Muscle layer of duodenum (tissue), 2 donors: Measurements from ENCODE around the gene REL.
"Not testable (repeated sequence)": the region's sequence is repeated elsewhere in the genome, so short reads cannot be mapped to it uniquely, and the experiment has no call there.

Experiments
- H3K27ac ChIP-seq: one replicate; pipeline ENCODE4 v1.7.0; 2013; ENCODE audit warnings: mild to moderate bottlenecking, low read length
- H3K27me3 ChIP-seq: one replicate; pipeline ENCODE4 v1.7.0; 2013; ENCODE audit warnings: low read depth, mild to moderate bottlenecking, control low read depth, low read length
- H3K36me3 ChIP-seq, 2 donors: one replicate each; pipeline ENCODE4 v1.7.0; 2013; ENCODE audit warnings: low read length in 2 of 2, control low read depth in 1 of 2, mild to moderate bottlenecking in 1 of 2; ENCODE audit not compliant: insufficient read depth in 2 of 2, control insufficient read depth in 1 of 2
- H3K4me1 ChIP-seq, 2 donors: one replicate each; pipeline ENCODE4 v1.7.0; 2013; ENCODE audit warnings: low read length in 2 of 2, mild to moderate bottlenecking in 2 of 2, control low read depth in 1 of 2, moderate library complexity in 1 of 2; ENCODE audit not compliant: insufficient read depth in 2 of 2, control insufficient read depth in 1 of 2
- H3K4me3 ChIP-seq, 2 donors: one replicate each; pipeline ENCODE4 v1.7.0; 2013; ENCODE audit warnings: low read length in 2 of 2, low read depth in 1 of 2, mild to moderate bottlenecking in 1 of 2
- H3K9me3 ChIP-seq, 2 donors: one replicate each; pipeline ENCODE4 v1.7.0; 2013; ENCODE audit warnings: low read length in 2 of 2, control low read depth in 1 of 2, mild to moderate bottlenecking in 1 of 2; ENCODE audit not compliant: control insufficient read depth in 1 of 2
- donor health status: healthy.

The REL gene

DNA sequence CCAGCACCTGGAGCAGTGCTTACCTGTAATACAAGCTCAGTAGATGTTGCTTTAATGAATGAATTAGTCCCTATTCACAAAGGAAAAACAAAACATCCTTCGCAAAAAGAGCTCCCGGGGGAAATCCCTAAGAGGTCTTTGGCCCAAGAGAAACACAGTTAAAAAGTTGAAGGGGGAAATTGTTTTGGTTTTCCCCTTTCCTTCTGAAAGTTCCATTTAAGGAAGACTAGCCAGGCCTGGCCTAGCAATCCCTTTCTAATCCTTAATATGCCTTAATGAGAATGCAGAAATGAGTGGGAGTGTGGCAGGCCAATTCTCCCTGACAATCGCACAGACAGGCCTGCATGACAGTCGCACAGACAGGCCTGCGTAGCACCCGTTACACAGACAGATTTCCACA lies 33.5 kb upstream of the REL start:
- Histone ChIP-seq H3K36me3 (no peaks in the 10 kb centered on the region), H3K27ac (no peak overlapping the region), H3K27me3 (no peaks in the 10 kb centered on the region), H3K4me3 (no peak overlapping the region), H3K9me3 (no peaks in the 10 kb centered on the region), H3K4me1 (no peaks in the 10 kb centered on the region)

DNA sequence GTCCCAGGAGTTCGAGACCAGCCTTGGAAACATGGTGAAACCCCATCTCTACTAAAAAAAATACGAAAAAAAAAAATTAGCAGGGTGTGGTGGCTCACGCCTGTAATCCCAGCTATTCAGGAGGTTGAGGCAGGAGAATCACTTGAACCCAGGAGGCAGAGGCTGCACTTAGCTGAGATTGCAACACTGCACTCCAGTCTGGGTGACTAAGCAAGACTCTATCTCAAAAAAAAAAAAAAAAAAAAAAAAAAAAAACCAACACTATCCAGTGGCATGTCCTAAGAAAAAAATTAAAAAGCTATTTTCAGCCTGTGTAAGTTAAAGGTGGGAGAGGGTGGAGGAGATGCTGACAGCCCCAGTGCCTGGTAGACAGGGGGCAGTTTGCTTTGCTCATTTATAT lies 32.2 kb upstream of the REL start:
- Histone ChIP-seq H3K4me3 (no peak overlapping the region), H3K9me3 (no peaks in the 10 kb centered on the region), H3K27ac (no peak overlapping the region), H3K36me3 (no peaks in the 10 kb centered on the region), H3K4me1 (no peaks in the 10 kb centered on the region), H3K27me3 (no peaks in the 10 kb centered on the region)

DNA sequence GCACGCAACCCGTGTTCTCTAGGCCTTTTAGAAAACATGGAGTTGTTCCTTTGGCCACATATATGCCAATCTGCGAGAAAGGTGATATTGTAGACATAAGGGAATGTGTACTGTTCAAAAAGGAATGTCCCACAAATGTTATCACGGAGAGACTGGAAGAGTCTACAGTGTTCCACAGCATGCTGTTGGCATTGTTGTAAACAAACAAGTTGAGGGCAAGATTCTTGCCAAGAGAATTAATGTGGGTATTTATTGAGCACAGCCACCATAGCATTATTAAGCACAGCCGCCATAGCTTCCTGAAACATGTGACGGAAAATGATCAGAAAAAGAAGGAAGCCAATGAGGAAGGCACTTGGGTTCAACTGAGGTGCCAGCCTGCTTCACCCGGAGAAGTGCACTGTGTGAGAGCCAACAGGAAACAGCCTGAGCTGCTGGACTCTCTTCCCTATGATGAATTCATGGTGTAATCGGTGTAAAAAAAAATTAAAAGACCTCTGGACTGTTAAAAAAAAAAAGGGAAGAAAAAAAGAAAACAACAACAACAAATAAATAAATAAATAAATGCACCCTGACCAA lies 29.0 kb upstream of the REL start:
- H3K27ac ChIP-seq, result no peak overlapping the region
- no peaks in the 10 kb centered on the region for H3K4me1 ChIP-seq
- no peaks in the 10 kb centered on the region for H3K27me3 ChIP-seq
- no peak overlapping the region for H3K4me3 ChIP-seq
- no peaks in the 10 kb centered on the region for H3K9me3 ChIP-seq
- H3K36me3 ChIP-seq, result no peaks in the 10 kb centered on the region

DNA sequence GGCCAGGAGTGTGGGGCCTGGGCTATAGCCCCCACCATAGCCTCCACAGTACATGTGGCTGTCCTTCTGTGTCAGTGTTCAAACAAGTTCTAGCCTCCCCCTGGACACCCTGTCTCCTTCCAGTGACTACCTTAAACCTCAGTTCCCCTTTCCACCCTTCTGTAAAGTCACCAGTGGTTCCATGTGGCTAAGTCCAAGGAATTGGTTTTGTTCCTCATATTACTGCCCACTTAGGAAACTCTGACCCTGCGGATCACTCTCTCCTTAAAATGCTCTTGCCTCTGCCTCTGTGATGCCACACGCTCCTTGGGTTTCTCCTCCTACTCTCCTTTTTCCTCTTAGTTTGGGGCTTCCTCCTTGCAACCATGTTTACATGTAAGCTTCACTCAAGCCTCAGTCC lies 27.8 kb upstream of the REL start:
- Histone ChIP-seq H3K4me3 (no peak overlapping the region), H3K9me3 (no peaks in the 10 kb centered on the region), H3K4me1 (no peaks in the 10 kb centered on the region), H3K27me3 (no peaks in the 10 kb centered on the region), H3K36me3 (no peaks in the 10 kb centered on the region), H3K27ac (no peak overlapping the region)

DNA sequence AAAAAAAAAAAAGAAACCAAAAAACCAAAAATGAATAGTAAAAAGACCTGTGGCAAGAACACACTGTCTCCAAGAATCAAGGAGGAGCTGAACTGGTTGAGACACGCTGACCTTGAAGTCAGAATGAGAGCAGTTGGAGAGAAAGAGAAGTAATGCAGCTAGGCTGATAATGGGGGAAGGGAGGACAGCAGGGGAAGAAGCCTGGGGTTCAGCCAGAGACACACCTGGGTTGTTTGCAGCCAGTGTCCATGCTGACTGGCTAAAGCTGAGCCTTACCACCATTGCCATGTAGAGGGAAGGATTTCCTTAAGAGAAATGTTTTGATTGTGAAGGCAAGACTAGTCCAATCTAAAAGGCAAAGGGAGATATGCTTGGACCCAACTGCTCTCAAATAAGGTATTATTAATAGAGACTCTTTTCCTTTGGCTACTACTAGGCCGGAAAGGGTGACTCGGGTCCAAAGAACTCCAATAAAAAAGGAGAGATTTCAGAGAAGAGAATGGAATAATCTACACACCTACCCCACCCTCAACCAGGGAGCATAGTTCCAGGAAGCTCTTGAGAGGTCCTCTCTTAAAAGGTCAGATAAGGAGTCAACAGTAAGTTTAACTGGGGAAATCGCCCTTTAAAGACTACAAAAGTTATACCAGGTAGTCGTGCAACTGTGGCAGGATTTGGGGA lies 25.2 kb upstream of the REL start:
- Histone ChIP-seq H3K4me1 (no peaks in the 10 kb centered on the region), H3K27ac (no peak overlapping the region), H3K27me3 (no peaks in the 10 kb centered on the region), H3K9me3 (no peaks in the 10 kb centered on the region), H3K36me3 (no peaks in the 10 kb centered on the region), H3K4me3 (no peak overlapping the region)

DNA sequence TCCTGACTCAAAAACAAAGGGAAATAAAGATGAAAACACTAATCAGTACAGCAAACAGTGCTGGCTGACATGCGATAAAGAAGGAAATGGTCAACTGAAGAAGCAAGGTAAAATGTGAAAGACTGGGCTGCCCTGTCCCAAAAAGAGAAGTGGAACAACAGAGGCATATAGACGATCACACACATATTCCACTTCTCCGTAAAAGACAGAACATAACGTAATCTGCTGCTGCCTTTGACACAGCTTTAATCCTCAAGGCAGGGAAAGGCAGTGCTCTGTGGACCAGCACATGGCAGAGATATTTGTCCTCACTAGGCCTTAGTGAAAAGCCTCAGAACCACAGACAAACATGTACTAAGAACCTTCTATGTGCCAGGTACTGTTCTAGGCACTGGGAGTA lies 24.3 kb upstream of the REL start:
- Histone ChIP-seq H3K4me3 (no peak overlapping the region), H3K4me1 (no peaks in the 10 kb centered on the region), H3K27me3 (no peaks in the 10 kb centered on the region), H3K27ac (no peak overlapping the region), H3K36me3 (no peaks in the 10 kb centered on the region), H3K9me3 (no peaks in the 10 kb centered on the region)

DNA sequence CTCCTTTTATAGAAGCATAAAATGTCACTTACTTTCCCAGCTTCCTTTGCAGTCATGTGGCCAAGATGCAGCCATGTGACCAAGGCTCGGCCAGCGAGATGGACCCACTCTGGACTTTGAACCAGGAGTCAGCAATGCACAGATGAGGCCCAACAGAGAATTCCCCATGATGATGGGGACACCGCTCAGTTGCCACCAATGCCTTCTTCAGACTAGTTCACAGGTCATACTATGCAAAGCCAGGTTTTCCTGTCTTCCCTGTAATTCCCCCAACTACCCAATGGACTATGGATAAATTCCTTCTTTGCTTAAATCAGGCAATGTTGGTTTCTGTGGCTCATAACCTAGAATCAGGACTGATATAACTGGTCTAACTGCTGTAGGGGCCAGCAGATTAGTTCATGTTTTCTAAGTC lies 22.5 kb upstream of the REL start:
- Histone ChIP-seq H3K27ac (no peak overlapping the region), H3K4me3 (no peak overlapping the region), H3K36me3 (no peaks in the 10 kb centered on the region), H3K27me3 (no peaks in the 10 kb centered on the region), H3K4me1 (no peaks in the 10 kb centered on the region), H3K9me3 (no peaks in the 10 kb centered on the region)

DNA sequence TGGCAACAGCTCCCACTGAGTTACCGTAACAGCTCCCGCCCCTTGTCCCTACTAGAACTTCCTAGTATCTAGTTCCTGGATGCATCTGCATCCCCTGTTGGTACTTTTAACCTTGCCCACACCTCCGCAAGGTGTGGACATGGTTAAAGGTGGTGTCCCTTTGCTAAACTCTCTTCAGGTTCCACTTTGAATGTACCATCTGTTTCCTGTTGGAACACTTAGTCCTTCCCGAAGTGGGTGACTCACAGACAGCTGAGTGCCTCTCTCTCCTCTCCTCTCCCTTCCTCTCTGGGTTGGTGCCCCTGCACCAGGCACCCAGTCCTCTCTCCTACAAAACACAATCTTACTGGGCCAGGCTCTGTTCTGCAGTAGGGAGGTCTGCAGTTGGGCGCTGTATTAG lies 19.6 kb upstream of the REL start:
- no peak overlapping the region for H3K27ac ChIP-seq
- H3K4me1 ChIP-seq, result no peaks in the 10 kb centered on the region
- no peaks in the 10 kb centered on the region for H3K27me3 ChIP-seq
- H3K4me3 ChIP-seq, result no peak overlapping the region
- no peaks in the 10 kb centered on the region for H3K9me3 ChIP-seq
- no peaks in the 10 kb centered on the region for H3K36me3 ChIP-seq

DNA sequence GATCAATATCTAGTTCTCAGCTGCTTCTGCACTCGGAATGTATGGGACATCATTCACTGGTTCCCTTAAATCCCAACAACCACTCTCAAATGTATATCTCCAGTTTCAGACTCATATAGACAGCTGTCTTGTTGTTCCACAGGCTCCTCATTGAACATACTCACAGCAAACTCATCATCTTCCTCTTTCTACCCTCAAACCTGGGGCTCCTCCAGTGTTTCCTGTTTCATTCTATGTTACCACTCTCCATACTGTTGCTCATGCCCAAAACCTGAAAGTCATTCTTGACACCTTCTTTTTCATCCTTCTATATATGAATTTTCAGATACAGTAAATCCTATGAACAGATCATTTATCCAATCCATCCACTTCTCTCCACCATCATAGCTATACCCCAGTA lies 18.7 kb upstream of the REL start:
- Histone ChIP-seq H3K36me3 (no peaks in the 10 kb centered on the region), H3K27ac (no peak overlapping the region), H3K4me3 (no peak overlapping the region), H3K27me3 (no peaks in the 10 kb centered on the region), H3K9me3 (no peaks in the 10 kb centered on the region), H3K4me1 (no peaks in the 10 kb centered on the region)

DNA sequence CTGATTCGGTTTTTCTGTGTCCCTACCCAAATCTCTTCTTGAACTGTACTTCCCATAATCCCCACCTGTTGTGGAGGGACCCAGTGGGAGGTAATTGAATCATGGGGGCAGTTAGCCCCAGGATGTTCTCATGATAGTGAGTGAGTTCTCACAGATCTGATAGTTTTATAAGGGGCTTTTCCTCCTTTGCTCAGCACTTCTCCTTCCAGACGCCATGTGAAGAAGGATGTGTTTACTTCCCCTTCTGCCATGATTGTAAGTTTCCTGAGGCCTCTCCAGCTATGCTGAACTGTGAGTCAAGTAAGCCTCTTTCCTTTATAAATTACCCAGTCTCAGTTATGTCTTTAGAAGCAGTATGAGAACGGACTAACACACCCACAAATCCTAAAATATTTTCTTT lies 16.0 kb upstream of the REL start:
- not testable (repeated sequence) for H3K27ac ChIP-seq, H3K27me3 ChIP-seq, H3K9me3 ChIP-seq

DNA sequence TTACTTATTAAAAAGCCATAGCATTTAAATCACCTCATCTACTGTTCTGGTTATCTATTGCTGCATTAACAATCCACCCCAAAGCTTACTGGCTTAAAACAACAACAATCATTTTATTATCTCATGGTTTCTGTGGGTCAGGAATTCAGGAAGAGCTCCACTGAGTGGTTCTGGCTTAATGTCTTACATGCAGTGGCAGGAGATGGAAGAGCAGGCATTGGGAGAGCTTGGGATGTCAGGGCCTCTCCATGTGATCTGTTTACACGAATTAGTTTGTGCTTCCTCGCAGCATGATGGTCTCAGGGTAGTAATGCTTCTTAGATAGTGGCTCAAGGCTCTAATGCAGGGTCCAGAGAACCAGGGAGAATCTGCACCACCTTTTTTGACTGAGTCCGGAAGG lies 14.4 kb upstream of the REL start:
- Histone ChIP-seq H3K9me3 (no peaks in the 10 kb centered on the region), H3K27me3 (no peaks in the 10 kb centered on the region)

More for the DNA sequence above, 16.0 kb upstream of the REL start:
- not testable (repeated sequence) for H3K4me1 ChIP-seq, H3K4me3 ChIP-seq, H3K36me3 ChIP-seq

DNA sequence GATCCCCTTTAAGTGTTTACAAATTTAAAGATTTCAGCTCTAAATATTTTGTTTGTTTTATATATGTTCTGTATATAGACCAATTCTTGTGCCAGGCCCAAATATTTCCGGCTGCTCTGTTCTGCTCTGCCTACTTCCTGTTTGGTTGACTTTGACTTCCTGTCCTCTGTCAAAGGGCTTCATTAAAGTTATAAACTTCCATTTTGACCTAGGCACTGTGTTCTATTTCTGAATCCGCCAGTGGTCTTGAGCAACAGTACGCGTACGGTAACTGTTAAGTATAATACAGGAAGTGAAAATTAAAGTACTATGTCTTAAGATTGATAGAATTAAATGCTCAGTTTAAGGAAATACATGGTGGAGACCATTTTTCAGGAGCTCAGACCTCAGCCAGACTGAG lies 13.5 kb upstream of the REL start:
- H3K27me3 ChIP-seq, result no peaks in the 10 kb centered on the region
- H3K27ac ChIP-seq, result no peak overlapping the region
- H3K4me1 ChIP-seq, result no peaks in the 10 kb centered on the region
- H3K9me3 ChIP-seq, result no peaks in the 10 kb centered on the region
- H3K4me3 ChIP-seq, result no peak overlapping the region
- no peaks in the 10 kb centered on the region for H3K36me3 ChIP-seq

More for the DNA sequence above, 14.4 kb upstream of the REL start:
- no peaks in the 10 kb centered on the region for H3K4me1 ChIP-seq
- H3K4me3 ChIP-seq, result no peak overlapping the region
- no peak overlapping the region for H3K27ac ChIP-seq
- no peaks in the 10 kb centered on the region for H3K36me3 ChIP-seq
